ENCODE measurements around the gene NUP188. TPM values are rescaled to one million over a fixed set of nuclear protein-coding genes. Genes with fewer than 3 reads are reported as not detected.

NUP188 gene
- polyA plus RNA-seq, 1 donor (not counting 4 experiments of a cell fraction or from before 2014, with no cell fraction given): 31.1 TPM

DNA sequence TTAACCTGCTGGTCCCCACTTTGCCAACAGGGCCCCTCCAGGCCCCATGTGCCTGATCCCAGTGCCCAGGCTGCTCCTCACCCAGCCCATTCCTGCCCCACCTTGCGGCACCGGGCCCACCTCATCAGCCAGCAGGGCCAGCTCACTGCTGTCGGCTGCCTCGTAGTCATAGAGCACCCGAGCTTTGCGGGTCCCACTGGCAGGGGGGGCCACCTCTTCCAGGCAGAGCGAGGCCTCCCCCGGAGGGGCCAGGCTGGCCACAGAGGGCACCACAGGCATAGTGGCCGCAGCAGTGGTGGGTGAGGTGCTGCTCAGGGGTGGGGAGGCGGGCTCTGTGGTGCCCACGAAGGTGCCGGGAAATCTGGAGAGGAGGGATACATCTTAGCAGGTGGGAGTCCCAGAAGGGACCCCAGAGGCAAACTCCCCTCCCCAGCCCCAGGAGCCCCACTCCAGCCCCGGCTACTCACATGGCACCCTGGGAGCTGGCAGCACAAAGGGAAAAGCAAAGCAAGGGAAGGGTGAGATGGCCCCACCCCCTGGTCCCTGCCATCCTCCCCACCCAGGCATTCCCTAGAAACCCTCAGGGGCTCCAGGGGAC, 61.6 kb downstream of the NUP188 start:
- H2AFZ ChIP-seq (ENCODE audit: control insufficient read depth, low read length): no peak overlapping the region
- H3K9ac ChIP-seq (ENCODE audit: control insufficient read depth, extremely low read depth, insufficient read depth, low read length): no peak overlapping the region
- no peak overlapping the region for H3K4me3 ChIP-seq (ENCODE audit: control insufficient read depth in 2 of 3, extremely low read depth in 1 of 3, insufficient read depth in 2 of 3, low read depth in 1 of 3, low read length in 3 of 3)
- H3K9me1 ChIP-seq (ENCODE audit: control insufficient read depth, extremely low read depth, insufficient read depth, low read length): no peaks in the 10 kb centered on the region
- H3K9me3 ChIP-seq (ENCODE audit: control insufficient read depth, low read depth, low read length): no peaks in the 10 kb centered on the region
- dilution Hi-C loops (cut with MboI; ENCODE audit: extremely low pct_ligation_motif_present, low sequenced_read_pairs): no loop called here
- TF ChIP-seq, protein P1, sequence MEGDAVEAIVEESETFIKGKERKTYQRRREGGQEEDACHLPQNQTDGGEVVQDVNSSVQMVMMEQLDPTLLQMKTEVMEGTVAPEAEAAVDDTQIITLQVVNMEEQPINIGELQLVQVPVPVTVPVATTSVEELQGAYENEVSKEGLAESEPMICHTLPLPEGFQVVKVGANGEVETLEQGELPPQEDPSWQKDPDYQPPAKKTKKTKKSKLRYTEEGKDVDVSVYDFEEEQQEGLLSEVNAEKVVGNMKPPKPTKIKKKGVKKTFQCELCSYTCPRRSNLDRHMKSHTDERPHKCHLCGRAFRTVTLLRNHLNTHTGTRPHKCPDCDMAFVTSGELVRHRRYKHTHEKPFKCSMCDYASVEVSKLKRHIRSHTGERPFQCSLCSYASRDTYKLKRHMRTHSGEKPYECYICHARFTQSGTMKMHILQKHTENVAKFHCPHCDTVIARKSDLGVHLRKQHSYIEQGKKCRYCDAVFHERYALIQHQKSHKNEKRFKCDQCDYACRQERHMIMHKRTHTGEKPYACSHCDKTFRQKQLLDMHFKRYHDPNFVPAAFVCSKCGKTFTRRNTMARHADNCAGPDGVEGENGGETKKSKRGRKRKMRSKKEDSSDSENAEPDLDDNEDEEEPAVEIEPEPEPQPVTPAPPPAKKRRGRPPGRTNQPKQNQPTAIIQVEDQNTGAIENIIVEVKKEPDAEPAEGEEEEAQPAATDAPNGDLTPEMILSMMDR (optimal IDR thresholded peaks at IDR 0.05 in 1 of 3, IDR thresholded peaks at IDR 0.05 in 1 of 3, conservative IDR thresholded peaks at IDR 0.05 in 1 of 3; ENCODE audit: extremely low read depth in 1 of 3, insufficient read depth in 2 of 3, low read length in 3 of 3): no peak
- TF ChIP-seq EZH2 (IDR thresholded peaks at IDR 0.05; ENCODE audit: low read length): no peak
- H3K27me3 ChIP-seq (ENCODE audit: control insufficient read depth, extremely low read depth, insufficient read depth, low read length): no peaks in the 10 kb centered on the region
- peaks cover 5% of the 10 kb centered on the region for H3K4me1 ChIP-seq (ENCODE audit: control insufficient read depth, extremely low read depth, insufficient read depth, low read length)
- DNase-seq (ENCODE audit: low read depth, low spot score) (no peak), FAIRE-seq (no peak)
- H3K36me3 ChIP-seq (ENCODE audit: control insufficient read depth in 2 of 2, extremely low read depth in 1 of 2, insufficient read depth in 2 of 2, low read length in 2 of 2): peaks cover 33 to 35% of the 10 kb centered on the region in 2 experiments
- H3K4me2 ChIP-seq (ENCODE audit: control insufficient read depth, extremely low read depth, insufficient read depth, low read depth, low read length): no peak overlapping the region
- no peak overlapping the region for H3K27ac ChIP-seq (ENCODE audit: control insufficient read depth, insufficient read depth, low read length)
- H4K20me1 ChIP-seq (ENCODE audit: control insufficient read depth, extremely low read depth, insufficient read depth, low read length): peaks cover 3% of the 10 kb centered on the region
- no peaks in the 10 kb centered on the region for H3K79me2 ChIP-seq (ENCODE audit: control insufficient read depth, insufficient read depth, low read length)

DNA sequence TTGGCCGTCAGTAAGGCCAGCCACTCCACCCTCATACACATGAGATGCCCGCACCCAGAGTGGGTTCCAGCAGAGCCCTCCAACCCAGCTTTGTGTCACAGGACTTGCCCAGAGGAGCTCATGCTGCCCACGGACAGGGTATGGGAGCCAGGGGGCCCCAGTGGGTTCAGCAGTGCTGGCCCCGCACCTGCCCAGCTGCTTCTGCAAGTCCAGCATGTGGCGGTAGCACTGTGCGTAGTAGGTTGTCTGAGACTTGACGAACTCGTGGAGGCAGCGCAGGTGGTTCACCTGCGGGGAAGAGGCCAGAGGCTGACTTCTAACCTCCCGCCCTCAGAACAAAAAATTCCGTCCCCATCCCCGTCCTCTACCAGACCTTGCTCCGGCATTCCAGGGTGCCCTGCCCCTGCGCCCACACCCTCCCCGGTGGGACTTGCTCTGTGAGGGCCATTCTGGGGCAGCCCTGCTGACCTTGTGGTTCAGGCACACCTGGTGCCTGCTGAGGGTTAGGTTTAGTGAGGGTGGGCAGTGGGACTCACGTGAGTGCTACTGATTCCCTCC, 62.2 kb downstream of the NUP188 start:
- no peak overlapping the region for H3K4me2 ChIP-seq (ENCODE audit: control insufficient read depth, extremely low read depth, insufficient read depth, low read depth, low read length)
- H3K27ac ChIP-seq (ENCODE audit: control insufficient read depth, insufficient read depth, low read length): no peak overlapping the region
- no peak overlapping the region for H3K9ac ChIP-seq (ENCODE audit: control insufficient read depth, extremely low read depth, insufficient read depth, low read length)
- no peak overlapping the region for H3K4me3 ChIP-seq (ENCODE audit: control insufficient read depth in 2 of 3, extremely low read depth in 1 of 3, insufficient read depth in 2 of 3, low read depth in 1 of 3, low read length in 3 of 3)
- TF ChIP-seq EZH2 (IDR thresholded peaks at IDR 0.05; ENCODE audit: low read length): no peak
- TF ChIP-seq, protein P1 (optimal IDR thresholded peaks at IDR 0.05 in 1 of 3, IDR thresholded peaks at IDR 0.05 in 1 of 3, conservative IDR thresholded peaks at IDR 0.05 in 1 of 3; ENCODE audit: extremely low read depth in 1 of 3, insufficient read depth in 2 of 3, low read length in 3 of 3): no peak
- H3K9me1 ChIP-seq (ENCODE audit: control insufficient read depth, extremely low read depth, insufficient read depth, low read length): no peaks in the 10 kb centered on the region
- H4K20me1 ChIP-seq (ENCODE audit: control insufficient read depth, extremely low read depth, insufficient read depth, low read length): peaks cover 3% of the 10 kb centered on the region
- no peaks in the 10 kb centered on the region for H3K9me3 ChIP-seq (ENCODE audit: control insufficient read depth, low read depth, low read length)
- FAIRE-seq (no peak), DNase-seq (ENCODE audit: low read depth, low spot score) (no peak)
- no peak overlapping the region for H2AFZ ChIP-seq (ENCODE audit: control insufficient read depth, low read length)
- H3K27me3 ChIP-seq (ENCODE audit: control insufficient read depth, extremely low read depth, insufficient read depth, low read length): no peaks in the 10 kb centered on the region
- H3K79me2 ChIP-seq (ENCODE audit: control insufficient read depth, insufficient read depth, low read length): no peaks in the 10 kb centered on the region
- H3K36me3 ChIP-seq (ENCODE audit: control insufficient read depth in 2 of 2, extremely low read depth in 1 of 2, insufficient read depth in 2 of 2, low read length in 2 of 2): peaks cover 39 to 40% of the 10 kb centered on the region in 2 experiments
- peaks cover 5% of the 10 kb centered on the region for H3K4me1 ChIP-seq (ENCODE audit: control insufficient read depth, extremely low read depth, insufficient read depth, low read length)
- dilution Hi-C loops (cut with MboI; ENCODE audit: extremely low pct_ligation_motif_present, low sequenced_read_pairs): no loop called here
